Measurements from ENCODE around the gene HSPA1B. TPM values are rescaled to one million over a fixed set of nuclear protein-coding genes. Genes with fewer than 3 reads are reported as not detected.

HSPA1B gene
- polyA plus RNA-seq, 1 donor from 2014 or later, result 120 TPM

DNA sequence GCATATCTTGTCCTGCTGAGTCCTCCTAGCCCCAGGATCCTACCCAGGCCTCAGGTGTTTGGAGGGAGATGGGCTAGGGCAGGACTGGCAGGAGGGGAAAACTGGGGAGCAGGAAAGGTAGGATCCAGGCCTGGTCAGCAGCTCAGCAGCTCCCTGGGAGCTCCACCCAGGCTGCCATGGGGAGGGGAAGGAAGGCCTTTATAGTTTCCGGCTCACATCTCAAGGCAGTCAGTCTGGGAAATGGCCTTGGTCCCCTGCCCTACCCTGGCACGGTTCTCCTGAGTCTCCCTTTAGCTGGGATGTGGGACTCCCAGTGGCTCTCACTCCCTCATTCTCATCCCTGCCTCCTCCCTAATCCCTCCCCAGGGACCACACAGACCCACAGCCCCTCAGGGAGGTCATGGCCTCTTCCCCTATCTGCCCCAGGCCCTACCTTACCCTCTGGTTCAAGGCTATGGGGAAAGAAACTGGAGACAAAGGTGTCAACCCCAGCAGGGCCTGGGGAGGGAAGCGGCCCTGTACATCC, 49.6 kb downstream of the HSPA1B start:
- H3F3A ChIP-seq (ENCODE audit: insufficient read depth, low read length, poor library complexity, severe bottlenecking), result no peaks in the 10 kb centered on the region
- TF ChIP-seq, protein P1, sequence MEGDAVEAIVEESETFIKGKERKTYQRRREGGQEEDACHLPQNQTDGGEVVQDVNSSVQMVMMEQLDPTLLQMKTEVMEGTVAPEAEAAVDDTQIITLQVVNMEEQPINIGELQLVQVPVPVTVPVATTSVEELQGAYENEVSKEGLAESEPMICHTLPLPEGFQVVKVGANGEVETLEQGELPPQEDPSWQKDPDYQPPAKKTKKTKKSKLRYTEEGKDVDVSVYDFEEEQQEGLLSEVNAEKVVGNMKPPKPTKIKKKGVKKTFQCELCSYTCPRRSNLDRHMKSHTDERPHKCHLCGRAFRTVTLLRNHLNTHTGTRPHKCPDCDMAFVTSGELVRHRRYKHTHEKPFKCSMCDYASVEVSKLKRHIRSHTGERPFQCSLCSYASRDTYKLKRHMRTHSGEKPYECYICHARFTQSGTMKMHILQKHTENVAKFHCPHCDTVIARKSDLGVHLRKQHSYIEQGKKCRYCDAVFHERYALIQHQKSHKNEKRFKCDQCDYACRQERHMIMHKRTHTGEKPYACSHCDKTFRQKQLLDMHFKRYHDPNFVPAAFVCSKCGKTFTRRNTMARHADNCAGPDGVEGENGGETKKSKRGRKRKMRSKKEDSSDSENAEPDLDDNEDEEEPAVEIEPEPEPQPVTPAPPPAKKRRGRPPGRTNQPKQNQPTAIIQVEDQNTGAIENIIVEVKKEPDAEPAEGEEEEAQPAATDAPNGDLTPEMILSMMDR (IDR thresholded peaks at IDR 0.05; ENCODE audit: poor library complexity, severe bottlenecking), result no peak
- no peak for TF ChIP-seq RAD21 (conservative IDR thresholded peaks at IDR 0.05)
- no peak for TF ChIP-seq EZH2 (IDR thresholded peaks at IDR 0.05; ENCODE audit: borderline replicate concordance, insufficient read depth, low read length, poor library complexity, severe bottlenecking)
- TF ChIP-seq, protein P2, sequence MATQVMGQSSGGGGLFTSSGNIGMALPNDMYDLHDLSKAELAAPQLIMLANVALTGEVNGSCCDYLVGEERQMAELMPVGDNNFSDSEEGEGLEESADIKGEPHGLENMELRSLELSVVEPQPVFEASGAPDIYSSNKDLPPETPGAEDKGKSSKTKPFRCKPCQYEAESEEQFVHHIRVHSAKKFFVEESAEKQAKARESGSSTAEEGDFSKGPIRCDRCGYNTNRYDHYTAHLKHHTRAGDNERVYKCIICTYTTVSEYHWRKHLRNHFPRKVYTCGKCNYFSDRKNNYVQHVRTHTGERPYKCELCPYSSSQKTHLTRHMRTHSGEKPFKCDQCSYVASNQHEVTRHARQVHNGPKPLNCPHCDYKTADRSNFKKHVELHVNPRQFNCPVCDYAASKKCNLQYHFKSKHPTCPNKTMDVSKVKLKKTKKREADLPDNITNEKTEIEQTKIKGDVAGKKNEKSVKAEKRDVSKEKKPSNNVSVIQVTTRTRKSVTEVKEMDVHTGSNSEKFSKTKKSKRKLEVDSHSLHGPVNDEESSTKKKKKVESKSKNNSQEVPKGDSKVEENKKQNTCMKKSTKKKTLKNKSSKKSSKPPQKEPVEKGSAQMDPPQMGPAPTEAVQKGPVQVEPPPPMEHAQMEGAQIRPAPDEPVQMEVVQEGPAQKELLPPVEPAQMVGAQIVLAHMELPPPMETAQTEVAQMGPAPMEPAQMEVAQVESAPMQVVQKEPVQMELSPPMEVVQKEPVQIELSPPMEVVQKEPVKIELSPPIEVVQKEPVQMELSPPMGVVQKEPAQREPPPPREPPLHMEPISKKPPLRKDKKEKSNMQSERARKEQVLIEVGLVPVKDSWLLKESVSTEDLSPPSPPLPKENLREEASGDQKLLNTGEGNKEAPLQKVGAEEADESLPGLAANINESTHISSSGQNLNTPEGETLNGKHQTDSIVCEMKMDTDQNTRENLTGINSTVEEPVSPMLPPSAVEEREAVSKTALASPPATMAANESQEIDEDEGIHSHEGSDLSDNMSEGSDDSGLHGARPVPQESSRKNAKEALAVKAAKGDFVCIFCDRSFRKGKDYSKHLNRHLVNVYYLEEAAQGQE (IDR thresholded peaks at IDR 0.05; ENCODE audit: borderline replicate concordance), result no peak
- TF ChIP-seq TAF1 (IDR thresholded peaks at IDR 0.05; ENCODE audit: low read depth), result no peak
- TF ChIP-seq EP300 (conservative IDR thresholded peaks at IDR 0.05; ENCODE audit: poor library complexity, severe bottlenecking), result no peak
- TF ChIP-seq POLR2AphosphoS5 (IDR thresholded peaks at IDR 0.05), result no peak
- TF ChIP-seq MXI1 (conservative IDR thresholded peaks at IDR 0.05; ENCODE audit: poor library complexity, severe bottlenecking), result no peak
- no peak for TF ChIP-seq SMC3 (conservative IDR thresholded peaks at IDR 0.05; ENCODE audit: poor library complexity)
- H3K79me2 ChIP-seq (replicated peaks; ENCODE audit: insufficient read depth, low read length), result no peaks in the 10 kb centered on the region
- no peak overlapping the region for H3K9ac ChIP-seq (ENCODE audit: low read length)
- H4K20me1 ChIP-seq (ENCODE audit: insufficient read depth), result no peaks in the 10 kb centered on the region
- no peak overlapping the region for H3K4me3 ChIP-seq (ENCODE audit: low read length)
- H3K36me3 ChIP-seq (ENCODE audit: insufficient read depth, low read length), result no peaks in the 10 kb centered on the region
- no peak overlapping the region for H3K27ac ChIP-seq (ENCODE audit: low read length)
- H3K9me3 ChIP-seq (ENCODE audit: low read length), result no peaks in the 10 kb centered on the region
- H3K4me2 ChIP-seq (ENCODE audit: low read length), result no peak overlapping the region
- H3K9me2 ChIP-seq (ENCODE audit: insufficient read depth, low read length), result no peaks in the 10 kb centered on the region
- H3K27me3 ChIP-seq (ENCODE audit: insufficient read depth, low read depth, low read length), result no peaks in the 10 kb centered on the region
- no peak overlapping the region for H2AFZ ChIP-seq (ENCODE audit: low read depth, low read length)

DNA sequence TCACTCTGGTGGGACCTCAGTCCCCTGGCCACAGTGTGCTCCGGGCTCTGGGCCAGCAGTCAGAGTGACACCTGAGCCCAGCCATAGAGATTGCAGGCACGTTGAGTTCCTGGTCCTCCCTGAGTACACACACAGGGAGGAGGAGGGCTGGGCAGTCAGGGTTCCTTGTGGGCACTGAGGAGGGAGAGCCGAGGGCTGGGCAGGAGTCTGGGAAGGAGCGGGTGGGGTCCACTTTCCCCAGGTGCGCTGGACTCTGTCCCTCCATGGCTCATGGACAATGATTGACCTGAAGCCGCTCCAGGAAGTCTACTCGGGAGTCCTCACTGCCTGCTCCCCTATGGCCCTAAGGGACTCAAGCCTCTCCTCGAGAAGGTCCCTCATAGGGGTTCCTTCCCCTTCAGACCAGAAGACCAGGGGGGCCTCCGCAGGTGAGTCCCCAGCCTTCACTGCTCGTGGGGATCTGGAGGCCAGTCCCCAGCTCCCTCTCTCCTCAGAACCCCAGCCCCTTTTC, 50.2 kb downstream of the HSPA1B start:
- Histone ChIP-seq H3K9ac (ENCODE audit: low read length) (no peak overlapping the region), H3K4me3 (ENCODE audit: low read length) (no peak overlapping the region), H3K27ac (ENCODE audit: low read length) (no peak overlapping the region), H3K4me2 (ENCODE audit: low read length) (no peak overlapping the region), H3K36me3 (ENCODE audit: insufficient read depth, low read length) (no peaks in the 10 kb centered on the region), H3K27me3 (ENCODE audit: insufficient read depth, low read depth, low read length) (no peaks in the 10 kb centered on the region), H3K9me2 (ENCODE audit: insufficient read depth, low read length) (no peaks in the 10 kb centered on the region), H2AFZ (ENCODE audit: low read depth, low read length) (no peak overlapping the region), H4K20me1 (ENCODE audit: insufficient read depth) (no peaks in the 10 kb centered on the region), H3K9me3 (ENCODE audit: low read length) (no peaks in the 10 kb centered on the region), H3K79me2 (replicated peaks; ENCODE audit: insufficient read depth, low read length) (no peaks in the 10 kb centered on the region), H3F3A (ENCODE audit: insufficient read depth, low read length, poor library complexity, severe bottlenecking) (no peaks in the 10 kb centered on the region)
- TF ChIP-seq MXI1 (conservative IDR thresholded peaks at IDR 0.05; ENCODE audit: poor library complexity, severe bottlenecking) (no peak), TAF1 (IDR thresholded peaks at IDR 0.05; ENCODE audit: low read depth) (no peak), SMC3 (conservative IDR thresholded peaks at IDR 0.05; ENCODE audit: poor library complexity) (no peak), RAD21 (conservative IDR thresholded peaks at IDR 0.05) (no peak), EZH2 (IDR thresholded peaks at IDR 0.05; ENCODE audit: borderline replicate concordance, insufficient read depth, low read length, poor library complexity, severe bottlenecking) (no peak), POLR2AphosphoS5 (IDR thresholded peaks at IDR 0.05) (no peak), EP300 (conservative IDR thresholded peaks at IDR 0.05; ENCODE audit: poor library complexity, severe bottlenecking) (no peak)
- TF ChIP-seq, protein P1 (IDR thresholded peaks at IDR 0.05; ENCODE audit: poor library complexity, severe bottlenecking), result no peak
- TF ChIP-seq, protein P2 (IDR thresholded peaks at IDR 0.05; ENCODE audit: borderline replicate concordance), result no peak

Measured in neural cell (in vitro differentiated cells).